HG03097 (cell line): ENCODE measurements around the gene RAB40C.

Experiments
- ATAC-seq: cut with Tn5 transposase; IDR thresholded peaks from one replicate; pipeline ENCODE4 v1.9.1; 2021; ENCODE audit not compliant: unreplicated experiment, low FRiP score

Gene RAB40C

GRCh38 chr16:677316-678190 lies 87.7 kb downstream of the RAB40C start:
- ATAC-seq = no peak

GRCh38 chr16:678209-678857 lies 88.5 kb downstream of the RAB40C start:
- no peak for ATAC-seq
